GM15510 (cell line): ENCODE measurements around the gene HDAC6.

Experiments used
- POLR2A ChIP-seq: IDR thresholded peaks from 3 replicates; pipeline ENCODE4 v1.6.1; 2011; ENCODE audit warnings: borderline replicate concordance; ENCODE audit not compliant: insufficient read length; ENCODE audit errors: extremely low read depth

HDAC6 gene

GRCh38 chrX:48785540-48786214 is 16.2 kb upstream of the HDAC6 start:
- no peak for TF ChIP-seq POLR2A

- no peak for TF ChIP-seq POLR2A
Observed at GRCh38 chrX:48786341-48786800, 15.5 kb upstream of the HDAC6 start, which contains the start of gene GATA1. Gene GATA1 (plus strand): TSS chrX:48786590. CDS start chrX:48791110, 4,520 bp downstream.

GRCh38 chrX:48786825-48787504 is 14.9 kb upstream of the HDAC6 start:
- no peak for TF ChIP-seq POLR2A

DNA sequence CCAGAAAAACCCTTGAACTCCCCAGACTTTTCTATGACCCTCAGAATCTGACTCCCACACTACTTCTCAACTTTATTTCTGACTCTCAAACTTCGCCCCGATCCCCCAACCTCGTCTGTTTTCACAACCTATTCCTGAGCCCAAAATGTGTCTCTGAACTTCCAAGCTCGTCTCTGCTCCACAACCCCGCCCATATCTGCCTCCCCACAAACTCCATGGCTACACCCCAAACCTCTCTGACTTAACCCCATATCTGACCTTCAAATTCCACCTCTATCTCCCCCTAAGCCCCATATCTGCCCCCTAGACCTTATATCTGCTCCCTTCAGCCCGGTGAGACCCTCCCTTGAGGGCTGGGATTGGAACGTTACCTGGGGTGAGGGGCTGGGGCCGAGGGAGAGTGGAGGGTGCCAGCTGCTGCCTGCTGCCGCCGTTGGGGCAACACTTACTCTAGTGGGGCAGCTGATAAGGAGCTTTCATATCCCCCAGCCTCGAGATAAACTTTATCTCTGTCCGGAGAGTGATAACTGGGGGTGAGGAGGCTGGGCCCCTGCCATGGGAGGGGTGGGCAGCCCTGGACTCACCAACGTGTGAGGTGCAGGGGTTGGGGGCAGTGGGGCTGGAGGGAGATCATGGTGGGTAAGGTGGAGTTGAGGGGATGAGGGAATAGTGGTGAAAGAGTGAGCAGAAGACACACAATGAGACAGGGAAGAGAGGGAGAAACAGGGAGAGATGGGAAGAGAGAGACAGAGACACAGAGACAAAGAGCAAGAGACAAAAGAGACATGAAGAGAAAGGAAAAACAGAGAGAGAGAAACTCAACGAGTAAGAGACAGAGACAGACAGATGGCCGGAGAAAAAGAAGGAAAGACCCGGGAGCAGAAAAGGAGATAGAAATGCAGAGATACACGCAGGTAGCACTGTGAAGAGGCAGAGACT is 14.1 kb upstream of the HDAC6 start:
- no peak for TF ChIP-seq POLR2A

- no peak for TF ChIP-seq POLR2A
Observed at GRCh38 chrX:48789366-48790220, 12.3 kb upstream of the HDAC6 start.

DNA sequence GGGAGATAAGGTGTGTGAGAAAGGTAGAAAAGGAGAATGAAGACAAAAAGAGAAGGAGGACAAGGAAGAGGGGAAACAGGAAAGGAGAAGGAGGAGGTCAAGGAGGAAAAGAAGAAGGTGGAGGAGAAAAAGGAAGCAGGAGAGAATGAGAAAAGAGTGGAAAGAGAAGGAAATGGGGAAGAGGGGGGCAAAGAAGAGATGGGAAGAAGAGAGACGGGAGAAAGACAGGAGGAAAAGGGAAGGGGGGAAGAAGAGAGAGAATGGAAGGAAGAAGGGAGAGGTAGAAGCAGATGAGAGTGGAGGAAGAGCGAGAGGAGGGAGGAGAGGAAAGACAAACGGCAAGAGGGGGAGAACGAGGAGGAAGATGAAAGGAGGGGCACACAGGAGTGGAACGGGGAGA is 11.4 kb upstream of the HDAC6 start:
- no peak for TF ChIP-seq POLR2A

- no peak for TF ChIP-seq POLR2A
Observed at GRCh38 chrX:48791063-48791820, 10.6 kb upstream of the HDAC6 start.

DNA sequence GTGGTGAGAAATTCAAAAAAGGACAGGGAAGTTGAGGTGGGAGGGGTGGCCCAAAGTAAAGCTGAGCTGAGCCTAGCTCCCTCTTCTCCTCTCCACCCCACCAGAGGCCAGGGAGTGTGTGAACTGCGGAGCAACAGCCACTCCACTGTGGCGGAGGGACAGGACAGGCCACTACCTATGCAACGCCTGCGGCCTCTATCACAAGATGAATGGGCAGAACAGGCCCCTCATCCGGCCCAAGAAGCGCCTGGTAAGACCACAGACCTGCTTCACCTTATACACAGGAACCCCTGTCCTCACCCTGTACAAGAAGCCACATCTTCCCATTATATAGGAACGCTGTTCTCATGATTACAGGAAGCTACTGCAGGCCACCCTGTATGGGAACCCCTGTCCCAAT is 9.6 kb upstream of the HDAC6 start:
- TF ChIP-seq POLR2A: no peak

DNA sequence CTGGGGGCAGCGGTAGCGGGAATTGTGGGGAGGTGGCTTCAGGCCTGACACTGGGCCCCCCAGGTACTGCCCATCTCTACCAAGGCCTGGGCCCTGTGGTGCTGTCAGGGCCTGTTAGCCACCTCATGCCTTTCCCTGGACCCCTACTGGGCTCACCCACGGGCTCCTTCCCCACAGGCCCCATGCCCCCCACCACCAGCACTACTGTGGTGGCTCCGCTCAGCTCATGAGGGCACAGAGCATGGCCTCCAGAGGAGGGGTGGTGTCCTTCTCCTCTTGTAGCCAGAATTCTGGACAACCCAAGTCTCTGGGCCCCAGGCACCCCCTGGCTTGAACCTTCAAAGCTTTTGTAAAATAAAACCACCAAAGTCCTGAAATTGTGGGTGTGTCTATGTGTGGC is 7.9 kb upstream of the HDAC6 start:
- no peak for TF ChIP-seq POLR2A

DNA sequence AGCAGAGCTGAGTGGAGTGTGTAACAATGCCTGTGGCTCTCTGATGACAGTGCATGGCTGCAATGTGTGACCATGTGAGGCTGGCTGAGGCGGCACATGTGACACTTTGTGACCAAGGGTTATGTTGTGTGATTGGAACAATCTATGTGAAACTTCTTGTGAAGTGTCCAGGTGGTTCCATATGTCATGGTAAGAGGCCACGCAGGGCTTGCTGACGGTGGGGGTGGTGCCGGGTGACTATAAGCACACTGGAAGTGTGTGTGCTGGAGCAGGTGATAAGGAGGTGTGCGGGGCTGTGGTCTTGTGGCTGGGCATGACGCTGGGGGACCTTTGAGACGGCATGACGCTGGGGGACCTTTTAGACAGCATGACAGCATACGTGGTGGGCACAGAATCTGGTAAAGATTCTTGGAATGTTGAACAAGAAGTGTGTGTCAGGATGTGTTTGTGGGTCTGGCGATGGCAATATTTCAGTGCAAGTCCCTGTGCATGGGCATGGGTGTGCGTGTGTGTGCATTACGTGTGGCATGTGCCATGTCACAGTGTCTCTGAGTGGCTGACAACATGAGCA is 7.4 kb upstream of the HDAC6 start:
- no peak for TF ChIP-seq POLR2A

DNA sequence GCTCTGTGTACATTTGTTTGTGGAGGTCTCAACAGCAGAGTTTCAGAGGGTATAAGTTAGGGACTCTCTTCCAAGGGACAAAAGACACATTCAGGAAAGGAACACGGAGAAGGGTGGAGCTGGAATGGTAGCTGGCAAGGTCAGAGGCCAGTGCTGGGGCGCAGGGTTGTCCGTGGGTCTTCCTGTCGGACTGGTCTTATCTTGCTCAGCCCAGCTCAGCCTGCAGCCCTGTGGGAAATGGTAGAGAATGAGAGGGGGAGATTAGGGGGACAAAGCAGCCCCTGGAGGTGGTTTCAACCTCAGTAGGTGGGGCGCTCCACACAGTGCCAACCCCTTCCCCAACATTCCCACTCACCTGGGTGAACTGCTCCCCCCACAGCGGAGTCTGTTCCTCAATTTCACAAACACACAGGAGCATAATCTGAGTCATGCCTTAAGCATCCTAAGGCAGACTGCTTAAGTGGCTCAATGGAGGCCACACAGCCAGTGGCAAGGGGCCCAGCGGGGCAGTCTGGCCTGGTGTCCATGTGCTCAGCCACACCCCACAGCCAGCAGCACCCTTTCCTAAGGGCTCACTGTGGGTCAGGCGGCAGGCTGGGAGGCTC is 6.9 kb upstream of the HDAC6 start:
- TF ChIP-seq POLR2A: no peak

GRCh38 chrX:48798318-48798717 is 3.5 kb upstream of the HDAC6 start:
- TF ChIP-seq POLR2A: no peak
